GM19193 (cell line): ENCODE measurements around the gene CPNE7.

ENCODE experiments used
- POLR2A ChIP-seq: IDR thresholded peaks from 4 replicates; pipeline ENCODE4 v1.6.1; 2011; ENCODE audit not compliant: insufficient read depth, insufficient read length; ENCODE audit errors: extremely low read depth

CPNE7 gene

GRCh38 chr16:89633064-89633631 is 57.6 kb downstream of the CPNE7 start:
- no peak for TF ChIP-seq POLR2A

- no peak for TF ChIP-seq POLR2A
Measured at GRCh38 chr16:89636663-89637062, 61.1 kb downstream of the CPNE7 start.

- TF ChIP-seq POLR2A: no peak
Measured at GRCh38 chr16:89637379-89637778, 61.8 kb downstream of the CPNE7 start.

GRCh38 chr16:89638455-89638854 is 62.9 kb downstream of the CPNE7 start:
- TF ChIP-seq POLR2A: no peak

GRCh38 chr16:89639385-89639784 is 63.8 kb downstream of the CPNE7 start:
- TF ChIP-seq POLR2A: no peak

- TF ChIP-seq POLR2A: no peak
Measured at GRCh38 chr16:89641458-89642119, 66.0 kb downstream of the CPNE7 start.

GRCh38 chr16:89642574-89642973 is 67.0 kb downstream of the CPNE7 start:
- TF ChIP-seq POLR2A: no peak

GRCh38 chr16:89643769-89644300 is 68.3 kb downstream of the CPNE7 start:
- no peak for TF ChIP-seq POLR2A

GRCh38 chr16:89645122-89645521 is 69.6 kb downstream of the CPNE7 start:
- no peak for TF ChIP-seq POLR2A

GRCh38 chr16:89646270-89646669 is 70.7 kb downstream of the CPNE7 start:
- no peak for TF ChIP-seq POLR2A
